Panc1 (cell line): Measurements from ENCODE around the gene FLVCR2.

Experiments
- CTCF ChIP-seq: fragments of 450-650 bp; IDR thresholded peaks from 2 replicates; pipeline ENCODE4 v1.5.1; 2017; ENCODE audit warnings: mild to moderate bottlenecking
- POLR2AphosphoS5 ChIP-seq: IDR thresholded peaks from 2 replicates; pipeline ENCODE4 v1.6.1; 2012; ENCODE audit warnings: mild to moderate bottlenecking, low read depth, low read length, moderate library complexity
- REST ChIP-seq, 2 experiments: IDR thresholded peaks; 2 replicates each; pipeline ENCODE4 v1.6.1; 2011 to 2012; ENCODE audit warnings: low read depth in 2 of 2, control low read depth in 1 of 2, low read length in 1 of 2, mild to moderate bottlenecking in 1 of 2, moderate library complexity in 1 of 2; ENCODE audit not compliant: insufficient read depth in 1 of 2
- SIN3A ChIP-seq: IDR thresholded peaks from 2 replicates; pipeline ENCODE4 v1.6.1; 2012; ENCODE audit warnings: low read depth, mild to moderate bottlenecking, low read length, moderate library complexity, borderline replicate concordance; ENCODE audit not compliant: insufficient read depth
- TCF7L2 ChIP-seq: IDR thresholded peaks from 2 replicates; pipeline ENCODE4 v1.6.1; 2011; ENCODE audit warnings: mild to moderate bottlenecking, low read depth, low read length, inconsistent platforms

GRCh38 chr14:75619548-75619947 lies 41.1 kb downstream of the FLVCR2 start:
- TF ChIP-seq CTCF (no peak), REST (IDR thresholded peaks at IDR 0.05; ENCODE audit: insufficient read depth in 1 of 2, low read depth in 2 of 2, low read length in 1 of 2) (no peak), POLR2AphosphoS5 (no peak), SIN3A (no peak), TCF7L2 (no peak)
